BE2C (cell line): ENCODE data around the gene SCRN2.

Source experiments
- DNase-seq: peaks from one replicate; pipeline ENCODE4 v3.0.0-alpha.2; 2020
- H3K27me3 ChIP-seq: fragments of 250-450 bp; sonication (Bioruptor Pico); 2 replicates; pipeline ENCODE4 v1.5.1; 2020; ENCODE audit warnings: mild to moderate bottlenecking
- H3K36me3 ChIP-seq: fragments of 250-450 bp; sonication (Bioruptor Pico); 2 replicates; pipeline ENCODE4 v1.5.1; 2020; ENCODE audit warnings: mild to moderate bottlenecking
- H3K4me1 ChIP-seq: fragments of 250-450 bp; sonication (Bioruptor Pico); 2 replicates; pipeline ENCODE4 v1.5.1; 2020
- H3K4me3 ChIP-seq: 2 replicates; pipeline ENCODE4 v1.5.1; 2011; ENCODE audit warnings: low read depth, low read length
- H3K9me3 ChIP-seq: fragments of 250-450 bp; sonication (Bioruptor Pico); 2 replicates; pipeline ENCODE4 v1.5.1; 2020
- CTCF ChIP-seq: IDR thresholded peaks from 2 replicates; pipeline ENCODE4 v1.5.1; 2012; ENCODE audit warnings: mild to moderate bottlenecking, low read depth, low read length

The SCRN2 gene

DNA sequence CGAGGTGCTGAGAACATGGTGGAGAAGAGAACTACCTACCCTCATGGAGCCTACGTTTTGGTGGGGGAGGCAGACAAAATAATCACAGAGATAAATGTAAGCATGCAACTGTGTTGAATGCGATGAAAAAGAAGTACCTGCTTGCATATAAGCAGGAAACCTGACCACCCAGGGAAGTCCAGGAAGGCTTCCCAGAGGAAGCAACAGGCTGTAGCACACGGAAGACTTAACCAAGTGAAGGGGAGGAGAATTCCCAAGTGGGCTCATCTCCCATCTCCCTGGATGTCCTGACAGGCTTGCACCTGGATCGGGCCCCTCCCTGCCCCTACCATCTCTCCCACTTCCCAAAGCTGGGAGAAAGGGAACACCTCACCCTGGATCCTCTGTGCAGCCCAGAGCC, 2.0 kb downstream of the SCRN2 start:
- no peaks in the 10 kb centered on the region; the same call in 1 of the 2 replicates for H3K27me3 ChIP-seq
- no peaks in the 10 kb centered on the region; the same call in 1 of the 2 replicates for H3K4me1 ChIP-seq
- no peak for TF ChIP-seq CTCF
- H3K9me3 ChIP-seq: no peaks in the 10 kb centered on the region
- DNase-seq: no peak
- H3K4me3 ChIP-seq: no peak overlapping the region
- H3K36me3 ChIP-seq: no peaks in the 10 kb centered on the region

GRCh38 chr17:47838636-47839035, 2.4 kb downstream of the SCRN2 start:
- Histone ChIP-seq H3K4me1 (no peaks in the 10 kb centered on the region), H3K36me3 (no peaks in the 10 kb centered on the region), H3K4me3 (no peak overlapping the region), H3K9me3 (no peaks in the 10 kb centered on the region), H3K27me3 (no peaks in the 10 kb centered on the region)
- no peak for DNase-seq
- TF ChIP-seq CTCF: no peak

- Histone ChIP-seq H3K9me3 (no peaks in the 10 kb centered on the region), H3K4me1 (no peaks in the 10 kb centered on the region), H3K27me3 (no peaks in the 10 kb centered on the region), H3K36me3 (no peaks in the 10 kb centered on the region), H3K4me3 (no peak overlapping the region)
- no peak for TF ChIP-seq CTCF
- no peak for DNase-seq
These were observed 3.6 kb downstream of the SCRN2 start for GRCh38 chr17:47837401-47838039.

GRCh38 chr17:47836601-47837000, 4.5 kb downstream of the SCRN2 start:
- no peak overlapping the region for H3K4me3 ChIP-seq
- H3K36me3 ChIP-seq: no peaks in the 10 kb centered on the region
- no peaks in the 10 kb centered on the region for H3K27me3 ChIP-seq
- no peak for DNase-seq
- no peak for TF ChIP-seq CTCF
- H3K4me1 ChIP-seq: no peaks in the 10 kb centered on the region
- no peaks in the 10 kb centered on the region for H3K9me3 ChIP-seq

DNA sequence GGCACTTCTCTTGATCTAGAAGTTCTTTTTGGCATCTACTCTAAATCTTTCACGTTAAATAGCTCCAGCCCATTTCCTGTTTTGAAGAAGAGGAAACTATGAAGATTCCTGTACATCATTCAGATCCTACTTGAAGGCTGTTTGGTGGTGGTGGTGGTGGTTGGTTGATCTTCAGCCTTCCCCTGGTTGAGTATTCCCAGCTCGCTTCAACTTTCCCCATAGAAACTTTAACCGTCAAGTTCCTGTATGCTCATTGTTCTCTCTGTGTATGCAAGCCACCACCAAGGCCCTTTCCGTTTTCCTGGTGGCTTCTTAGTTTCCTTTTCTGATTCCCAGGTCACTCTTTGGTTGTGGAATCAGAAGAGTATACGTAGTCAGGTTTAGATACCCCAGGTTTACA, 6.3 kb downstream of the SCRN2 start:
- Histone ChIP-seq H3K9me3 (no peaks in the 10 kb centered on the region), H3K4me1 (no peaks in the 10 kb centered on the region), H3K36me3 (no peaks in the 10 kb centered on the region), H3K27me3 (no peaks in the 10 kb centered on the region), H3K4me3 (no peak overlapping the region)
- DNase-seq: no peak
- TF ChIP-seq CTCF: no peak

GRCh38 chr17:47831934-47832327, 9.1 kb downstream of the SCRN2 start:
- H3K36me3 ChIP-seq: peaks cover 11% of the 10 kb centered on the region
- no peak for TF ChIP-seq CTCF
- DNase-seq: no peak
- H3K4me1 ChIP-seq: no peaks in the 10 kb centered on the region
- peak overlapping the region; percentile 99 for H3K4me3 ChIP-seq
- H3K9me3 ChIP-seq: no peaks in the 10 kb centered on the region
- H3K27me3 ChIP-seq: no peaks in the 10 kb centered on the region
